Ectodermal cell (in vitro differentiated cells): ENCODE measurements around the gene ENTR1.

Experiments used
- H3K27ac ChIP-seq: 2 replicates; pipeline ENCODE4 v1.7.0; 2013; ENCODE audit warnings: mild to moderate bottlenecking, low read depth, low read length; ENCODE audit not compliant: insufficient read depth, poor library complexity, severe bottlenecking
- H3K27me3 ChIP-seq: 2 replicates; pipeline ENCODE4 v1.7.0; 2013; ENCODE audit warnings: mild to moderate bottlenecking, low read length; ENCODE audit not compliant: insufficient read depth, control insufficient read depth, poor library complexity, severe bottlenecking
- H3K36me3 ChIP-seq: one replicate; pipeline ENCODE4 v1.7.0; 2013; ENCODE audit warnings: low read length; ENCODE audit not compliant: control insufficient read depth, insufficient read depth
- H3K4me1 ChIP-seq: one replicate; pipeline ENCODE4 v1.7.0; 2013; ENCODE audit warnings: low read length; ENCODE audit not compliant: control insufficient read depth, insufficient read depth
- H3K4me3 ChIP-seq: 2 replicates; pipeline ENCODE4 v1.7.0; 2013; ENCODE audit warnings: low read depth, low read length, control low read depth; ENCODE audit not compliant: insufficient read depth
- H3K9me3 ChIP-seq: 2 replicates; pipeline ENCODE4 v1.7.0; 2013; ENCODE audit warnings: mild to moderate bottlenecking, low read length, moderate library complexity; ENCODE audit not compliant: control insufficient read depth
- WGBS, 2 experiments: methylation state at CpG; one replicate each; pipeline ENCODE4 v1.1.7; 2013; ENCODE audit warnings: missing lambda C conversion rate in 2 of 2; 5-methylcytosine and 5-hydroxymethylcytosine counted together

The ENTR1 gene

DNA sequence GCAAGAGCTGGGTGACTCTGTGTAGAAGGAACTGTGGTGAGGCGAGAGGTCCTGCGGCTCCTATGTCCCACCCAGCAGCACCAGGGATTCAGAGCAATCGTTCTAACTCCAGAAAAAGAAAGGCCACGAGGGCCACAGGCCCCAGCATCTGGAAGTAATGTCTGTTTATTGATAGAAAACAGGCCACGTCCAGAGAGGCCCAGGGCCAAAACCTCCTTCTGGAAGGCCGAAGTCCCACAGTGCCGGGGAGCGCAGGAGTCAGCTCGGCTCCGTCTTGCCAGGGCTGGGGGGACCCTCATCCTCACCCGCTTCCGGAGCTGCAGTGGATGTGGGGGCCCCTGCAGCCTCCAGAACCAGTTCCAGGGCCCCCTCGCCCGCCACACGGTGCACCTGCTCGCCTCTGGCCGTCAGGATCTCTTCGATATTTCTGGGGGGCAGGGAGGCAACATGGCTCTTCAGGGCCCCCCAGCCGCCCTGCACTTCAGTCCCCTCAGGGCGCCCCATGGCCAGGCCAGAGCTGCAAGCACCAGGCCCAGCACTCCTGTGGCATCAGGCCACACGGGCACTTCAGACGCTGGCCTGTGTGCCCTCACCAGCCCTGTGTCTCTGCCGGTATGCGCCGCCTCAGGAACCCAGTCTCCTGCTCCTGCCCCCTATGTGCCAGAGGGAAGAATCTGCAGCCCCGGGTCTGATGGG lies 48.5 kb downstream of the ENTR1 start:
- H3K4me3 ChIP-seq, result no peak overlapping the region
- WGBS, 2 experiments, result 91% methylated on average over 26 of the region's 26 CpGs
- no peaks in the 10 kb centered on the region for H3K27me3 ChIP-seq
- H3K27ac ChIP-seq, result no peak overlapping the region
- H3K36me3 ChIP-seq, result no peaks in the 10 kb centered on the region
- no peaks in the 10 kb centered on the region for H3K9me3 ChIP-seq
- peaks cover 5% of the 10 kb centered on the region for H3K4me1 ChIP-seq

DNA sequence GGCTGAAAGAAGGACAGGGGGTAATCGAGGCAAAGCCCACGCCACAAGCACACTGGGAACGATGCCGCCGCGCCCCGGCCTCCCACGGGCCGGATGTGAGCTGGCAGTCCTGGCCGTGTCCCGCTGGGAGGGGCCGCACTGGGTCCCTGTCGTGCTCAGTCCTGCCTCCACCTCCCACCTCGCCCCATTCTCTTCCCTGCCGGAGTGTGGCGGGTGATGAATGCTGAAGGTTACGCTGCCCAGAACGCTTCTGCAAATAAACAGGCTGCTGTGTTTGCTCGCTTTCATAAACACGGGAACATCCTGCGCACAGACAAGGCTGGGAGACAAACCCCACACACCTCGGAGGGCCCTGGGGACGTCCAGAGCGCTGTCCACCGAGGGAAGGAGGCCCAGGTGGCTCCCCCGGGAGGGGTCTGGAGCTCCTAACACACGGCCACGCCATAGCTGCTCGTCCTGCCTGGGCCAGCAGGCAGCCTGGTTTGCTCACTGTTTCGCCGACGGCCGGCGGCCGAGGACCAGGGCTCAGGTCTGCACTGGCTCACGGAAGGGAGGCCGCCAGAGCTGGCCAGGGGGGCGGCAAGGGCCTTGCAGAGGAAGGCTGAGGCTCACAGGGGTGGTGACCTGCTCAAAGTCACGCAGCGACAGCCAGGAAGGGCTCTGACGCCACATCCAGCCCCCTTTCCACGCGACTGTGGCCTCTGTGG lies 49.2 kb downstream of the ENTR1 start:
- Histone ChIP-seq H3K9me3 (no peaks in the 10 kb centered on the region), H3K27ac (no peak overlapping the region), H3K36me3 (no peaks in the 10 kb centered on the region), H3K27me3 (no peaks in the 10 kb centered on the region), H3K4me3 (no peak overlapping the region), H3K4me1 (peaks cover 5% of the 10 kb centered on the region)
- 92 to 93% methylated on average over 43 of the region's 43 CpGs for WGBS, 2 experiments

DNA sequence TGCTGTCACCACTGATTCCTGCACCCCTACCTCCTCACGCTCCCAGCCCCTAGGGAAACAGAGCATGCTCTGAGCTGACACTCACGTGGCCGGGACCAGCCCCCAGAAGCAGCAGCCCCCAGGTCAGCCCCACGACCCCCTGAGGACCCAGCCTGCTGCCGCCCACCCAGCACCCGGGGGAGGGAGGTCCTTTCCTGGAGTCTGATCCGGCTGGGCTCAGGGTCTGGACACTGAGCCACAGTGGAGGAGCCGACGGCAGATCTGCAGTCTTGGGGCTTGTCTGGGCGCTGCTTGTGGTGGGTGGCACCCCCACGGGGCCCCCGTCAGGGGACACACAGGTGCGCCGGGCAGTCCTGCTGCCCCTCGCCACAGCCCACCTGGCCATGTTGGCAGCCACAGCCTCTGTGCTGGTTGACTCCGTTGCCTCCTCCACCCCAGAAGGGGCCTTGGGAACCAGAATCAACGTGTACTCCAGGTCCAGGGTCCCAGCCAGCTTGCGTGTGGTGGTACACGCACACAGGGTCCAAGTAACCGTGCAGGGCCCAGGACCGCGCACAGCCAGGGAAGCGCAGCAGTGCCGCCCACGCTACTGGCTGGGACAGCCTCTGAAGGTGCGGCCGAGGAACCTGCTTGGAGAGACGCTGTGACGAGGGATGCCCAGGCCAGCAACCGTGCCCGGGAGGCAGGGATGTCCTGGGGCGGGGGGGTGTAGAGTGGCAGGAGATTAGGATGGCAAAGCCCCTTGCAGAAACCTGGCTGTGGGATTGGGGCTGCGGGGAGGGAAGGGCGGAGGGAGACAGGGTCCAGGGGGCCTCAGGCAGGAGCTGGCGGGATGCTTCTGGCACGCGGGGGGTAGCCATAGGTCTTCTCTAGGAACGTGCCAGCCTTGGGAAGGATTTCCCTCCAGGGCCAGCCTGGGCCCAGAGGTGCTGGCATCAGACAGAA lies 50.4 kb downstream of the ENTR1 start:
- H3K9me3 ChIP-seq, result no peaks in the 10 kb centered on the region
- H3K27me3 ChIP-seq, result no peaks in the 10 kb centered on the region
- H3K4me3 ChIP-seq, result no peak overlapping the region
- peaks cover 5% of the 10 kb centered on the region for H3K4me1 ChIP-seq
- H3K27ac ChIP-seq, result no peak overlapping the region
- WGBS, 2 experiments, result 92% methylated on average over 38 of the region's 38 CpGs
- H3K36me3 ChIP-seq, result no peaks in the 10 kb centered on the region

DNA sequence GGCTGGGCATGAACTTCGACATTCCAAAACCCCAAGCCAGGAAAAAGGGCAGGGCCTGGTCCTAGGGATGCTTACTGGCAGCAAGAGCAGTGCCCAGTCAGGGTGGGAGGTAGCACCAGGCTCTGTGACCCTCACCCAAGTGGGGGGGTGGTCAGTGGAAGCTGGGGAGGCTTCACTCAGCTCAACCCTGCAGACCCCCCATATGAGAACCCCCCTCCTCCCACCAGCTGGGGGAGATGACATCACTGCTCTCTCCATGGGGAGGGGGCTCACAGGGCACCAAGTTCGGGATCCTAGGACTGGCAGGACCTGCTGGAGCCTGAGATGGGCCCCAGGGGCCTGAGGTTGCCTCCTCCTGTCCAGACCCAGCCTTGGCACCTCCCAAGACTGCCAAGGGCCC lies 51.5 kb downstream of the ENTR1 start:
- no peaks in the 10 kb centered on the region for H3K36me3 ChIP-seq
- H3K27ac ChIP-seq, result no peak overlapping the region
- no peak overlapping the region for H3K4me3 ChIP-seq
- H3K4me1 ChIP-seq, result peaks cover 5% of the 10 kb centered on the region
- H3K27me3 ChIP-seq, result no peaks in the 10 kb centered on the region
- WGBS, 2 experiments, result 88 to 91% methylated on average over 2 of the region's 2 CpGs
- H3K9me3 ChIP-seq, result no peaks in the 10 kb centered on the region

DNA sequence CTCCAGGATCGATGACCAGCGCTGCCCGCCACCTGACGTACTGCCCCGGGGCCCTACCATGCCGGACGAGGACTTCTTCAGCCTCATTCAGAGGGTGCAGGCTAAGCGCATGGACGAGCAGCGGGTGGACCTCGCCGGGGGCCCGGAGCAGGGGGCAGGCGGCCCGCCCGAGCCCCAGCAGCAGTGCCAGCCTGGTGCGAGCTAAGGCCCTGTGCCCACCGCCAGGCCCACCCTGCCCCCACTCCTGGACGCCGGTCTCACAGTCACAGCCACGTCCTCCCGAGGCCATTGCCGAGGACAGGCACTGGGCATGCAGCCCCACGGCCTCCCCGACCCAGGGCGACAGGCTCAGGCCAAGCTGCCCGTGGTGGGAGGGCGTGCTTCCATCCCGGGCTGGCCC lies 52.4 kb downstream of the ENTR1 start:
- 95 to 96% methylated on average over 29 of the region's 29 CpGs for WGBS, 2 experiments
- H3K27ac ChIP-seq, result no peak overlapping the region

DNA sequence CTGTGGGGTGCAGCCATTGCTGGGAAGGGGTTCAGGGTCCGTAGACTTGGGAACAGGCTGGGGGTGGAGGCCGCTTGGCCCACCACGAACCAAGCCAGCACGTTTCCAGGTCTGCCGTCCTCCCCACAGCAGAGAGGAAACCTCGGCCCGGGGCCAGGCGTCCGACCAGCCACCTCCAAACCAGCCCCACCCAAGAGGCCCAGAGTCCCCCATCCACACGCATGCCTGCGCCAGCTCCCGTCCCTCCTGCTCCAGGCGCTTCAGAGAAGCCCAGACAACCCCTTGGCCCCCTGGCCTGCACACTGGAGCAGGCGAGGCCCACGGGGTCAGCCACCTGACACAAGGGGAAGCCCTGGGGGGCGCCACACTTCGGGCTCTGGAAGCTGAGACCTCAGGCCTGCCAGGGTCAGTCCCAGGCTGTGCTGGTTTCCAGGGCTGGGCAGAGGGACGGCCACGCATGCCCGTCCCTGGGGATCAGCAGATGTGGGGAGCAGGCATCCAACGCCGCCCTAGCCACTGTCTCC lies 53.1 kb downstream of the ENTR1 start:
- 93 to 96% methylated on average over 22 of the region's 22 CpGs for WGBS, 2 experiments
- Histone ChIP-seq H3K4me1 (no peaks in the 10 kb centered on the region), H3K27ac (no peak overlapping the region), H3K36me3 (no peaks in the 10 kb centered on the region), H3K9me3 (no peaks in the 10 kb centered on the region), H3K27me3 (no peaks in the 10 kb centered on the region), H3K4me3 (no peak overlapping the region)

More for the DNA sequence above, 52.4 kb downstream of the ENTR1 start:
- H3K9me3 ChIP-seq, result no peaks in the 10 kb centered on the region
- no peaks in the 10 kb centered on the region for H3K27me3 ChIP-seq
- no peak overlapping the region for H3K4me3 ChIP-seq
- H3K4me1 ChIP-seq, result peaks cover 5% of the 10 kb centered on the region
- no peaks in the 10 kb centered on the region for H3K36me3 ChIP-seq

DNA sequence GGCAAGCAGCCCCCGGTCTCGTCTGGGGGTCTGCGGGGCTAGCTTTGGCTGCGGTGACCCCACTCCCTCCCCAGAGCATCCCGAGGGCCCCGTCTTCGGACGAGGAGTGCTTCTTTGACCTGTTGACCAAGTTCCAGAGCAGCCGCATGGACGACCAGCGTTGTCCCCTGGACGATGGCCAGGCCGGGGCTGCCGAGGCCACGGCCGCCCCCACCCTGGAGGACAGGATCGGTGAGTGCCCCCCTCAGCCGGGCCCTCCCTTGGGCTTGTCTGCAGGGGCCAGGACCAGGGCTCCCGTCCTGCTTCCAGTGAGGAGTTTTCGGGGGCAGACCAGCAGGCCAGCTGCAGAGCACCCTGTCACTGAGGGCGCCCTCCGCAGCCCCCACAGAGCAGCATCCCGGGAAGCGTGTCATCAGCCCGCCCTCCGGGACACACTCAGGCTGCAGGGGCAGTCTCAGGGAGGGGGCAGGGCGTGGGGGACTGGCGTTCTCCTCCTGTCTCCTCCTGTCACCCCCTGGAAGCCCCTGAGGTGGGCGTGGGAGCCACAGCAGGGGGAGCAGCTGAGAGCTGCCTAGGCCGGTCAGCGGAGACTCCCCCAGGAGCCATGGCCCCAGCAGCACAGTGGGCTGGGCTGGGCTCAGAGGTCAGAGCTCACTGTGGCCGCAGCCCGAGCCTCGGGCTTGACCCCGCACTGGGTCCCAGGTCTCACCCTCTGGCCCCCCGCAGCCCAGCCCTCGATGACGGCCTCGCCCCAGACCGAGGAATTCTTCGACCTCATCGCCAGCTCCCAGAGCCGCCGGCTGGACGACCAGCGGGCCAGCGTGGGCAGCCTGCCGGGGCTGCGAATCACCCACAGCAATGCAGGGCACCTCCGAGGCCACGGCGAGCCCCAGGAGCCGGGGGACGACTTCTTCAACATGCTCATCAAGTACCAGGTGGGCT lies 54.5 kb downstream of the ENTR1 start:
- no peaks in the 10 kb centered on the region for H3K36me3 ChIP-seq
- H3K9me3 ChIP-seq, result no peaks in the 10 kb centered on the region
- no peak overlapping the region for H3K27ac ChIP-seq
- no peaks in the 10 kb centered on the region for H3K27me3 ChIP-seq
- H3K4me3 ChIP-seq, result no peak overlapping the region
- H3K4me1 ChIP-seq, result no peaks in the 10 kb centered on the region
- WGBS, 2 experiments, result 92 to 93% methylated on average over 54 of the region's 54 CpGs

DNA sequence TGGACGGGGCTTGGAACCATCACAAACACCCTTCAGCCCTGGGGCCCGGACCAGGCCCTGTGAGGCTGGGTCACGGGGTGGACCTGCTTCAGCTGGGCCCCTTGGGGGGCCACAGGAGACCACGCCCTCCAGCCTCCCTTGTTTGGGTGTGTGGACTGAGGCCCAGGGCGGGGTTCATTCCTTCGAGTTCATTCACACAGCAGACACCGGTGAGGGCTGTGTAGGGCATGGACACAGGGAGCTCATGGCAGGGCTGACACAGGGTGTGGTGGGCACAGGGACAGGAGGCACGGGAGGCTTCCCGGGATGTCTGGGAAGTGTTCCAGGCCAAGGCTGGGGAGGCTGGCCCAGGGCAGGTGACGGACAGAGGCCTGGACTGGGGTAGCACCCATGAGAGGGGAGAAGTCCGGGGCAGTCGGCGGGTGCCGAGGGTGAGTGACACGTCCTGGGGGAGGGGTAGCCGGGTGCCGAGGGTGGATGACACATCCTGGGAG lies 55.8 kb downstream of the ENTR1 start:
- Histone ChIP-seq H3K27me3 (no peaks in the 10 kb centered on the region), H3K4me3 (no peak overlapping the region), H3K36me3 (no peaks in the 10 kb centered on the region), H3K4me1 (no peaks in the 10 kb centered on the region), H3K9me3 (no peaks in the 10 kb centered on the region), H3K27ac (no peak overlapping the region)
- 90 to 92% methylated on average over 17 of the region's 17 CpGs for WGBS, 2 experiments

DNA sequence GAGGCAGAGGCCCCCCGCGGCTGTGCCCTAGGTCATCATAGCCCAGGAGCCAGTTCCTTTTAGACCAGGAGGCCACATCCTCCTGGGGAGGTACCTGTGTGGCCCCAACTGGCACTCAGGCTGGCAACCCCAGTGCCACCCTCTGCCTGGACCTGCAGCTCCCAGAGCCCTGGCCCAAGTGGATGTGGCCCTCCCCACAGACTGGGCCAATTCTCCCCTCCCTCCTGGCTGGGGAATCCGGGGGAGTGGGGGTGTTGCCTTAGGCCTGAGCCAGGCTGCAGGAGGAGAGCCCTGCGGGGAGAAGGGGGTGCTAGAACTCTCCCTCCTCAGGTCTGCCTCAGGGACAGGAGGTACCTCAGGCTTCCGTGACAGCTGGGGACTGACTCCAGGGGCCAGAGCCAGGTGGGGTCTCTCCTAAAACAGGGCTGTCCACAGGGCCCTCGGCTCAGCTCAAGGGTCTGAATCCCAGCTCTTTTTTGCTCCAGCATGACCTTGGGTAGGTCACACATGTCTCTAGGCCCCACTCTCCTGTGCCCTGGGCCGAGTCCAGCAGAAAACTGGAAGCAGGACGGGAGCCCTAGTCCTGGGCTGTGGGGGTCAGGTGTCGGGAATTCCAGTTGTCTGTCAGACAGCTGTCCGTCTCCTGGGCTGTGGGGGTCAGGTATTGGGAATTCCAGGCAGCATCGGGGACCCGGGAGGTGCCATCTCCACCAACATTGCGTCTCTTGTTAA lies 56.5 kb downstream of the ENTR1 start:
- Histone ChIP-seq H3K4me3 (no peak overlapping the region), H3K36me3 (no peaks in the 10 kb centered on the region), H3K27ac (no peak overlapping the region), H3K4me1 (no peaks in the 10 kb centered on the region), H3K27me3 (no peaks in the 10 kb centered on the region), H3K9me3 (no peaks in the 10 kb centered on the region)
- WGBS, 2 experiments, result 87 to 89% methylated on average over 13 of the region's 13 CpGs
